ENCODE results near the gene BRICD5. TPM values are rescaled to one million over a fixed set of nuclear protein-coding genes. Genes with fewer than 3 reads are reported as not detected.

The BRICD5 gene
- total and polyA plus RNA-seq, 2 of the 13 experiments (the other 11 are each of a cell fraction or from before 2014, with no cell fraction given): 1.6 to 5.8 TPM

DNA sequence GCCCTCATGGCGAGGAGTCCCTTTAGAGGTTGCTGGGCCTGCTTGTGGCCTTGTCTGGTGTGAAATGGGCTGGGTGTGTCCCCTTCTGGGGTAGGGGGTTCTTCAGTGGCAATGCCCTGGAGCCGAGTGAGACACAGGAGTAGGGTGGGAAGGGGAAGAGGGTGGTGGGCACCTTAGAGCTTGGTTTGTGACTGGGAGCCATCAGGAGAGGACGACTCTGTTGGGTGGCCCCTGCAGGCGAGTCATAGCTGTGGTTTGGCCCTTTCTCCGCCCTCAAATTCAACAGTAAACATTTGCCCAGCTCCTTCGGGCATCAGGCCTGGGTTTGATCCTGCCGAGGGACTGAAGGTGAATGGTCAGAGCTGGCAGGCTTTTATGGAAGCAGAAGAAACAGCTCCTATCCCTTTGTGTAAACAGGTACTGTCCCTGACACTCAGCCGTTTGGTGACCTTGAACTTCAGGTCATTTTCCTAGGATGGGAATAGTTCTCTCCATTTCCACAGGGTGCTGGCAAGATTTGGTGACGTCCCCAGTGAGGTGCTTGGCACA is 15.7 kb upstream of the BRICD5 start (continued):
- TF ChIP-seq, protein P1, sequence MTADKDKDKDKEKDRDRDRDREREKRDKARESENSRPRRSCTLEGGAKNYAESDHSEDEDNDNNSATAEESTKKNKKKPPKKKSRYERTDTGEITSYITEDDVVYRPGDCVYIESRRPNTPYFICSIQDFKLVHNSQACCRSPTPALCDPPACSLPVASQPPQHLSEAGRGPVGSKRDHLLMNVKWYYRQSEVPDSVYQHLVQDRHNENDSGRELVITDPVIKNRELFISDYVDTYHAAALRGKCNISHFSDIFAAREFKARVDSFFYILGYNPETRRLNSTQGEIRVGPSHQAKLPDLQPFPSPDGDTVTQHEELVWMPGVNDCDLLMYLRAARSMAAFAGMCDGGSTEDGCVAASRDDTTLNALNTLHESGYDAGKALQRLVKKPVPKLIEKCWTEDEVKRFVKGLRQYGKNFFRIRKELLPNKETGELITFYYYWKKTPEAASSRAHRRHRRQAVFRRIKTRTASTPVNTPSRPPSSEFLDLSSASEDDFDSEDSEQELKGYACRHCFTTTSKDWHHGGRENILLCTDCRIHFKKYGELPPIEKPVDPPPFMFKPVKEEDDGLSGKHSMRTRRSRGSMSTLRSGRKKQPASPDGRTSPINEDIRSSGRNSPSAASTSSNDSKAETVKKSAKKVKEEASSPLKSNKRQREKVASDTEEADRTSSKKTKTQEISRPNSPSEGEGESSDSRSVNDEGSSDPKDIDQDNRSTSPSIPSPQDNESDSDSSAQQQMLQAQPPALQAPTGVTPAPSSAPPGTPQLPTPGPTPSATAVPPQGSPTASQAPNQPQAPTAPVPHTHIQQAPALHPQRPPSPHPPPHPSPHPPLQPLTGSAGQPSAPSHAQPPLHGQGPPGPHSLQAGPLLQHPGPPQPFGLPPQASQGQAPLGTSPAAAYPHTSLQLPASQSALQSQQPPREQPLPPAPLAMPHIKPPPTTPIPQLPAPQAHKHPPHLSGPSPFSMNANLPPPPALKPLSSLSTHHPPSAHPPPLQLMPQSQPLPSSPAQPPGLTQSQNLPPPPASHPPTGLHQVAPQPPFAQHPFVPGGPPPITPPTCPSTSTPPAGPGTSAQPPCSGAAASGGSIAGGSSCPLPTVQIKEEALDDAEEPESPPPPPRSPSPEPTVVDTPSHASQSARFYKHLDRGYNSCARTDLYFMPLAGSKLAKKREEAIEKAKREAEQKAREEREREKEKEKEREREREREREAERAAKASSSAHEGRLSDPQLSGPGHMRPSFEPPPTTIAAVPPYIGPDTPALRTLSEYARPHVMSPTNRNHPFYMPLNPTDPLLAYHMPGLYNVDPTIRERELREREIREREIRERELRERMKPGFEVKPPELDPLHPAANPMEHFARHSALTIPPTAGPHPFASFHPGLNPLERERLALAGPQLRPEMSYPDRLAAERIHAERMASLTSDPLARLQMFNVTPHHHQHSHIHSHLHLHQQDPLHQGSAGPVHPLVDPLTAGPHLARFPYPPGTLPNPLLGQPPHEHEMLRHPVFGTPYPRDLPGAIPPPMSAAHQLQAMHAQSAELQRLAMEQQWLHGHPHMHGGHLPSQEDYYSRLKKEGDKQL (CRISPR knock-in tag; IDR thresholded peaks at IDR 0.05; ENCODE audit: low read depth): peak; percentile 81
- TF ChIP-seq NR2C2 (CRISPR knock-in tag; IDR thresholded peaks at IDR 0.05; ENCODE audit: borderline replicate concordance): peak; percentile 54; the same call in 1 of the 2 replicates
- peak; percentile 38; the same call in 1 of the 2 replicates for TF ChIP-seq SMAD3 (CRISPR knock-in tag; IDR thresholded peaks at IDR 0.05)
- TF ChIP-seq ZFP62 (CRISPR knock-in tag; IDR thresholded peaks at IDR 0.05): no peak
- no peak for TF ChIP-seq GATA4 (IDR thresholded peaks at IDR 0.05; ENCODE audit: borderline replicate concordance, low read depth)
- TF ChIP-seq ZNF292 (CRISPR knock-in tag; IDR thresholded peaks at IDR 0.05; ENCODE audit: borderline replicate concordance, low read depth): peak; percentile 25; the same call in 1 of the 2 replicates
- 0 out of 2 replicates have a peak, but pooled peaks have one; percentile 29 for TF ChIP-seq ELF3 (CRISPR knock-in tag; IDR thresholded peaks at IDR 0.05)
- TF ChIP-seq TCF7 (IDR thresholded peaks at IDR 0.05; ENCODE audit: low read depth): peak; percentile 92
- TF ChIP-seq, protein P2, sequence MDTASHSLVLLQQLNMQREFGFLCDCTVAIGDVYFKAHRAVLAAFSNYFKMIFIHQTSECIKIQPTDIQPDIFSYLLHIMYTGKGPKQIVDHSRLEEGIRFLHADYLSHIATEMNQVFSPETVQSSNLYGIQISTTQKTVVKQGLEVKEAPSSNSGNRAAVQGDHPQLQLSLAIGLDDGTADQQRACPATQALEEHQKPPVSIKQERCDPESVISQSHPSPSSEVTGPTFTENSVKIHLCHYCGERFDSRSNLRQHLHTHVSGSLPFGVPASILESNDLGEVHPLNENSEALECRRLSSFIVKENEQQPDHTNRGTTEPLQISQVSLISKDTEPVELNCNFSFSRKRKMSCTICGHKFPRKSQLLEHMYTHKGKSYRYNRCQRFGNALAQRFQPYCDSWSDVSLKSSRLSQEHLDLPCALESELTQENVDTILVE (CRISPR knock-in tag; IDR thresholded peaks at IDR 0.05): peak; percentile 14; the same call in 1 of the 2 replicates
- TF ChIP-seq SOX6 (IDR thresholded peaks at IDR 0.05): no peak
- peak; percentile 67 for TF ChIP-seq SOX6 (CRISPR knock-in tag; IDR thresholded peaks at IDR 0.05)
- TF ChIP-seq, protein P3, sequence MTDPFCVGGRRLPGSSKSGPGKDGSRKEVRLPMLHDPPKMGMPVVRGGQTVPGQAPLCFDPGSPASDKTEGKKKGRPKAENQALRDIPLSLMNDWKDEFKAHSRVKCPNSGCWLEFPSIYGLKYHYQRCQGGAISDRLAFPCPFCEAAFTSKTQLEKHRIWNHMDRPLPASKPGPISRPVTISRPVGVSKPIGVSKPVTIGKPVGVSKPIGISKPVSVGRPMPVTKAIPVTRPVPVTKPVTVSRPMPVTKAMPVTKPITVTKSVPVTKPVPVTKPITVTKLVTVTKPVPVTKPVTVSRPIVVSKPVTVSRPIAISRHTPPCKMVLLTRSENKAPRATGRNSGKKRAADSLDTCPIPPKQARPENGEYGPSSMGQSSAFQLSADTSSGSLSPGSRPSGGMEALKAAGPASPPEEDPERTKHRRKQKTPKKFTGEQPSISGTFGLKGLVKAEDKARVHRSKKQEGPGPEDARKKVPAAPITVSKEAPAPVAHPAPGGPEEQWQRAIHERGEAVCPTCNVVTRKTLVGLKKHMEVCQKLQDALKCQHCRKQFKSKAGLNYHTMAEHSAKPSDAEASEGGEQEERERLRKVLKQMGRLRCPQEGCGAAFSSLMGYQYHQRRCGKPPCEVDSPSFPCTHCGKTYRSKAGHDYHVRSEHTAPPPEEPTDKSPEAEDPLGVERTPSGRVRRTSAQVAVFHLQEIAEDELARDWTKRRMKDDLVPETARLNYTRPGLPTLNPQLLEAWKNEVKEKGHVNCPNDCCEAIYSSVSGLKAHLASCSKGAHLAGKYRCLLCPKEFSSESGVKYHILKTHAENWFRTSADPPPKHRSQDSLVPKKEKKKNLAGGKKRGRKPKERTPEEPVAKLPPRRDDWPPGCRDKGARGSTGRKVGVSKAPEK (CRISPR knock-in tag; IDR thresholded peaks at IDR 0.05; ENCODE audit: borderline replicate concordance): no peak
- no peak; the same call in 1 of the 2 replicates for TF ChIP-seq ZNF460 (CRISPR knock-in tag; IDR thresholded peaks at IDR 0.05; ENCODE audit: borderline replicate concordance)
- TF ChIP-seq KDM6A (CRISPR knock-in tag; IDR thresholded peaks at IDR 0.05; ENCODE audit: low read depth): peak; percentile 20; the same call in 1 of the 2 replicates
- TF ChIP-seq, protein P4, sequence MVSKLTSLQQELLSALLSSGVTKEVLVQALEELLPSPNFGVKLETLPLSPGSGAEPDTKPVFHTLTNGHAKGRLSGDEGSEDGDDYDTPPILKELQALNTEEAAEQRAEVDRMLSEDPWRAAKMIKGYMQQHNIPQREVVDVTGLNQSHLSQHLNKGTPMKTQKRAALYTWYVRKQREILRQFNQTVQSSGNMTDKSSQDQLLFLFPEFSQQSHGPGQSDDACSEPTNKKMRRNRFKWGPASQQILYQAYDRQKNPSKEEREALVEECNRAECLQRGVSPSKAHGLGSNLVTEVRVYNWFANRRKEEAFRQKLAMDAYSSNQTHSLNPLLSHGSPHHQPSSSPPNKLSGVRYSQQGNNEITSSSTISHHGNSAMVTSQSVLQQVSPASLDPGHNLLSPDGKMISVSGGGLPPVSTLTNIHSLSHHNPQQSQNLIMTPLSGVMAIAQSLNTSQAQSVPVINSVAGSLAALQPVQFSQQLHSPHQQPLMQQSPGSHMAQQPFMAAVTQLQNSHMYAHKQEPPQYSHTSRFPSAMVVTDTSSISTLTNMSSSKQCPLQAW (CRISPR knock-in tag; IDR thresholded peaks at IDR 0.05): no peak
- no peak for TF ChIP-seq BORCS8-MEF2B (CRISPR knock-in tag; IDR thresholded peaks at IDR 0.05)
- TF ChIP-seq NR3C1 (CRISPR knock-in tag; IDR thresholded peaks at IDR 0.05): no peak
- TF ChIP-seq CREB1 (IDR thresholded peaks at IDR 0.05): no peak
- TF ChIP-seq CREB1 (CRISPR knock-in tag; IDR thresholded peaks at IDR 0.05): peak; percentile 62
- TF ChIP-seq SAP130 (CRISPR knock-in tag; IDR thresholded peaks at IDR 0.05; ENCODE audit: low read depth): peak; percentile 79
- TF ChIP-seq ZNF205 (CRISPR knock-in tag; IDR thresholded peaks at IDR 0.05): 0 out of 2 replicates have a peak, but pooled peaks have one; percentile 25
